Stimulated activated CD8-positive, alpha-beta memory T cell treated with anti-CD3 and anti-CD28 coated beads, Interleukin-4, amount 100 ng/mL, for 24 hours (primary cell): Measurements from ENCODE around the gene GRID2.
"Not testable (repeated sequence)": the region's sequence is repeated elsewhere in the genome, so short reads cannot be mapped to it uniquely, and the experiment has no call there.

Experiments
- DNase-seq: peaks from one replicate; pipeline ENCODE4 v3.0.0-alpha.2; 2020; ENCODE audit warnings: low read depth

GRID2 gene

GRCh38 chr4:93199492-93199891 is 895.7 kb downstream of the GRID2 start:
- DNase-seq = no peak

GRCh38 chr4:93201471-93202096 is 897.8 kb downstream of the GRID2 start:
- DNase-seq = no peak

DNA sequence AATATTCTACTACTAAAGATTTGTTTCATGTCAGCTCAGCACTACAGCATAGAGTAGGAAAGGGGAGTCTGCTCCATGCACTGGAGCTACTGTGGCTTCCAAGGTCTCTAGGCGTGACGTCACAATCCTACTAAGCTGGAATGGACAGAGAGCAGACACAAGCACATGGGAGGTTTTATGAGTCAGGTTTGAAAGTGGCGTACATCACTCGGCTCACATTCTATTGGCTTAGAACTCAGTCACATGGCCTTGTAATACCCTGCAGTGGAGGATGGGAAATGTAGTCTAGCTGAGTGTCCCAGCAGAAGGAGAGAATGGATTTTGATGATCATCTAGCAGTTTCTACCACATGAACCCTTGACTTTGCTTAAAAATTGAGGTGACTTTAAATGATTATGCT is 899.9 kb downstream of the GRID2 start:
- no peak for DNase-seq

DNA sequence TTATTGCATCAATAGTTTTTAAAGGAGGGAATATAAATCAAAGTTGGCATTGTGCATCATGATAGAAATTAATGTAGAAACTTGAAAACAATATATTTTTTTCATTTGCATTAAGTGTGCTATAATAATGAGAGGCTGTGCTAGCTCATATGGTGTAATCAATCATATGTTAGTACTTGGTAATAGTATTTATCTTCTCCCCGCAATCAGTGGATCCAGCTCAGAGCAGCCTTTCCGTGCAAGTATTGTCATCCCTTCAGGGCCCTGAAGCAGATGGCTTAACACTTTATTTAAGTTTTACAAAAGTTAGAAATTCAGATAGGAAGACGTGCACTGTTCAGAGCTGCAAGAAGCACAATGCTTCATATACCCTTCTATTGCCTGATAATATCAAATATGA is 908.5 kb downstream of the GRID2 start:
- DNase-seq = no peak

DNA sequence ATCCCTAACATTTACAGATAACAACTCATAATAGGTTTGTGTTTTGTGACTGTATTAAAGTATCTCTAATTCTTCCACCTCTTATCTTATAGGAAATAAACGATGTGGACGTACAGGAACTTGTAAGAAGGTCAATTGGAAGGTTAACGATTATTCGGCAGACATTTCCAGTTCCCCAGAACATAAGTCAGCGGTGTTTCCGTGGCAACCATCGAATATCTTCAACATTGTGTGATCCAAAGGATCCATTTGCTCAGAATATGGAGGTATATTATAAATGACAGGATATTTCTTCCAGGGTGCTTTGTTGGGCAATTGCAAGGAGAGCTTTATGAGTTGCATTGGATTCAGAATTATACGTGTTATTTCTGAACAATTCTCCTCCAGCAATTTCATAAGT is 912.9 kb downstream of the GRID2 start:
- DNase-seq = no peak

DNA sequence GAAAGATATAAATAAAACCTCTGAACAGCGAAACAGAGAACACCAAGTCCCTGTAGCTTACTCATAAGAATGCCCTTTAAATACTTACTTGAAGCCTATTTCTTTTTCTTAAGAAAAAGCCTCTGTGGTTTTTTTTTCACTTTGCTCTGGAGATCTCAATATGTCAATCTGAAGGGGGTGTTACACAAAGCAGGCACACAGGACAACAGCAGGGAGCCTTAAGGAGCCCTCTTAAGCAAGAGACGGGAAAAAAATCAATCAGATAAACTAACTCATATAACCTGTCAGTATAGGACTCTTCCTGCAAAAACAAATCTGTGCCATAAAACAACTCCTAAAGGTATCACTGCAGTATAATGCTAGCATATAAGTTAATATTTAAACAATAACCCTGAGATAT is 913.7 kb downstream of the GRID2 start:
- no peak for DNase-seq

DNA sequence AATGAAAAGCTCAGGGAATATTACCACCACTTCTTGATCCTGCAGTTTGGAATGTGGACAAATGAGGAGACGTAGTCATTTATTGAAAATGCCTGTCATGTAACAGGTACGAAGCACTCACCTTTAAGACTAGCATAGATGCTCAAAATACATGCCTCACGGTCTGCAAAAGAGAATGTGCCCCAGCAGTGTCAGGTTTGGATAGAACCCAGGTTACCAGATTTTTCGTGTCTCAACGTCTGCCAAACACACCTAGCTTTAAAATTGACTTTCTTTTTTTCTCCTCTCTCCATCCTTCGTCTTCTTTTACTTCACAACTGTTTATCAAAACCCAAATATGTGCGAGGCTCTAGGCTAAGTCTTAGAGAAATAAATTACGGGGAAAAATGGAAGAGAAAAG is 918.0 kb downstream of the GRID2 start:
- no peak for DNase-seq

DNA sequence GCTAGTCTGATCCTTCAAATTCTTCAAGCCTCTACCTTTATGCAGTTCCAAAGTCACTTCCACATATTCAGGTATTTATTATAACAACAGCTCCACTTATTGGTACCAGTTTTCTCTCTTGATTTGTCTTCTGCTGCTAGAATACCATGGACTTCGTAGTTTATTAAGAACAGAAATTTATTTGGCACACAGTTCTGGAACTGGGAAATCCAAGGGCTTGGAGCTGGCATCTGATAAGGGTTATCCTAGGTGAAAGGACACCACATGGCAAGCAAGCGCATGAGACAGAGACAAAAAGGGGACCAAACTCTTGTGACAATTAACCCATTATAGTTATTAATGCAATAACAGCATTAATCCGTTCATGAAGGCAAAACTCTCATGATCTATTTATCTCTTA is 924.3 kb downstream of the GRID2 start:
- DNase-seq = no peak

DNA sequence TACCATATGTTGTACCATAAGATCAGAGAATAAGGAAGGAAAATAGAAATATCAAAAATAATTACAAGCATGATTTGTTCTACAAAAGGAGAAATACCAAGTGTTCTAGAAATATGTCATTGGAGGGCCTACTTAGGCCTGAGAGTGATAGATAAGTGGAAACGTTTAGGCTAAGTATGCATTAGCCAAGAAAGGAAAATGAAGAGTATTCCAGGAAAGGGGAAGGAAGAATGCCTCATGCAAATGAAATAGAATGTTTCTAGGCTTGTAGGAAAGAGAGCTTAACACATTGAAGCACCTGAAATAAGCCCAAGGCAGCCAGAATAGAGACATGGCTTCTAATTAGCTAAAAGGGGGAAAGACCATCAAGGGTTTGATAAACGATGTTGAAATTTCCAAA is 929.1 kb downstream of the GRID2 start:
- no peak for DNase-seq

DNA sequence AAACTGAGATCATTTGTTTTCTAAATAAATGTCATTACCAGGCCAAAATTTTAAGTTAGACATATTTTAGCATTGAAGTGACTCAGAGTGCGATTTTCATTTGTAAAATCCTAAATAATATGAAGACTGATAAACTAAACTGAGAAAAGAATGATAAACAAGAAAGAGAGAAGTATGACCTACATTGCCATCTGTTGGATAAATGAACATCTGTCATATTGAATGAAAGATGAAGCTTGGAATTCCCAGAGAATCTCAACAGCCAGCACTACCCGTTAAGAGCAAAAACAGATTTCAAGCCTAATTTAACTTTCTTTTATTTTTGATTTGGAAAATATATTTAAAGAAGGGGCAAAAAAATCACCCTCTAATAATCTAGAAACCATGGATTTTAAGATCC is 933.8 kb downstream of the GRID2 start:
- DNase-seq = no peak

DNA sequence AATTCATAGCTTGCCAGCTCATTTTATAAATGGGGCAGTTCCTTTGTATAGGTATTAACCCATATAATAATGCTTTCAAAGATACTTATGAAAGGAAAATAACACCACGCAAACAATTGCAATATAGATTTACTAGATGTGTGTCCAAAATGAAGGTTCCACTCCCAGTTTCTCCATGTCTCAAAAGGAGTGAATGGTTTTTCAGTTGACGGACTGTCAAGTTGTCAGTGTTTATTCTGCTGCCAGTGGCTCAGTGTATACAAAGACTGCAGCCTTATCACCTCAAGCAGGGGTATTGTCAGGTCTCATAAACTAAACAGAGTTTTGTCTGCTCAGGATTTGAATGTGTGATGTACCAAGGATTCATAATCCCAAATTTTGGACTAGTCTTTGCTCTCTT is 939.5 kb downstream of the GRID2 start:
- DNase-seq = no peak

DNA sequence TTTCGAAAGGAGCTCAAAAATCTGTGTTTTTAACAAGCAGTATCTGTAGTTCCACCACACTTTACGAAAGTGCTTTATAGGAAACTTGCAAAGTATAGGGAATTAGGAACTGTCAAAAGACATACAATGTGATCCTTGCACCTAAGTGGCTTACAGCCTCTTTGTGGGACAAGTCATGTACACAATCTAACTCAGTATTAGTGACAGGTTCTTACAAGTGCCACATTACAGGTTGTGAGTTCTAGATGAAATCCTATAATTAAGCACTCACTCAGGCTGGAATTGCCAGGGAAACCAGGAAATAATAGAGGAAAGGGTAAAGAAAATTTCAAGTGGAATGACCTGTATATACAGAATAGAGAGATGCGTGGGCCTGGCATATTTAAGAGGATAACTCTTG is 957.4 kb downstream of the GRID2 start:
- DNase-seq = no peak

DNA sequence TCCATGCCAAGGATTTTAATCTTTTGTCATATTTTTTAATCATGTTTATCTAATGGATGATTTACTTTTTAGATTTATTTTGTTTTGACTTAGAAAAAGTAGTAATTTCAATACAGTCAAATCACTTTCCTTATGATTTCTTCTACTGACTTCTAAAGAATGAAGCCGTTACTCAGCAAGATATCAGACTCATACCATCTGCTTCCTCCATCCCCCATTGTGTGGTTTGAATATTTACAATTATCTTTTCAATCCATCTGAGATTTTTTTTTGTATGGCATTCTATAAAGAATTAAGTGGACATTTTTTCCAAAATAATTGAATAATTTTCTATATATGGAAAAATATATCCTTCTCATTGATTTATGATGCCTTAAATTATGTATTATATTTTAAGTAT is 959.4 kb downstream of the GRID2 start:
- no peak for DNase-seq

DNA sequence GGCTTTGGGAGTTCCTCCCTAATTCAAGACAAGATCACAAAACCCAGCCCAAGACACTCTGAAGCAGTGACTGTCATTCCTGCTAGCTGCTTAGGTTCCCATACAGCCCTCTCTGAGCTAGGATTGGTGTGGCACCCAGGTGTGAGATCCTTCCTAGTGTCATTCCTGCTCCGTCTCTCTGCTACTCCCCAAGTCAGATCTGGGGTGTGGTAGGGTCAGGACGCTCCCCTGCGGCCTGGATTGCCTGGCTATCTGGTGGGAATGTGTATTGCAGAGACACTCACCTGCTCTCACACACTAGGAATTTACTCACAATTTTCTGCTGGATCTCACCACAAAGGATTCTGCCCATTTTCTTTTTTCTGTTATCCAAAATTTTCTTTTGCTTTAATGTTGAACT is 964.0 kb downstream of the GRID2 start:
- no peak for DNase-seq

- no peak for DNase-seq
Observed at GRCh38 chr4:93285346-93285745, 981.6 kb downstream of the GRID2 start.

GRCh38 chr4:93289241-93289640 is 985.5 kb downstream of the GRID2 start:
- DNase-seq = no peak

DNA sequence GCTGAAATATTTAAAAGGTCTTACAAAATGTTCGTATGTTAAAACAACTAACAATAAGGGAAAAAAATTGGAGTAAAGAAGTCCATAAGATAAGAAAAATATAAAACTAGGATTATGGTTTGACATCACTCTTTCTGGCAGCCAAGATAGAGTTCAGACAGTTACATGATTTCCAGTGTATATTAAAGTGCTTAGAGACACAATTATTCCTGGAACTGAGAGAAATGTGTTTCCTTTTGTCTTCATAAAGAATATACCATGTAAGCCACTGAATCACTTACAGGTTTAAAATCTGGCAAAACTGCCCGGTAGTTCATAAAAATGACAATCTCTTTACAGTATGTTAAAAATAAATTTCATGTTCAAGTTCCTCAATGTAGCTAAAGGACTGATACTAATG is 986.1 kb downstream of the GRID2 start:
- DNase-seq = no peak

DNA sequence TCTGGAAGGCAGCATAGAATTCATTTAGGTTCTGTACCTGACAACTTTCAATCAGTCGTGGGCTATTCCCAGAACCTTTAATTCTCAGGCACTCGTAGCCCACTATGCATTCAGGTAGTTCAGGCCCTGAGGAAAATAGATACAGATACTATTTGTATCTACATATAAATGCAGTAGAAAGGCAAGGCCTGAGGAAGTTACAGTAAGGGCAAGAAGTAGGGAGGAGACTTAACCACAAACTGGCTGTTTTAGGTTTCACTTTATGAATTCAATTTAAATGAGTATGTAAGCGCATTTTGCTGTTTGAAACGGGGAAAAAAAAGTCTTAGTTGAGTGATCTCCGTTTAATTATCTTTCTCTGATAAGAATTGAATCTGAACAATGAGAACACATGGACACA is 995.4 kb downstream of the GRID2 start:
- no peak for DNase-seq

DNA sequence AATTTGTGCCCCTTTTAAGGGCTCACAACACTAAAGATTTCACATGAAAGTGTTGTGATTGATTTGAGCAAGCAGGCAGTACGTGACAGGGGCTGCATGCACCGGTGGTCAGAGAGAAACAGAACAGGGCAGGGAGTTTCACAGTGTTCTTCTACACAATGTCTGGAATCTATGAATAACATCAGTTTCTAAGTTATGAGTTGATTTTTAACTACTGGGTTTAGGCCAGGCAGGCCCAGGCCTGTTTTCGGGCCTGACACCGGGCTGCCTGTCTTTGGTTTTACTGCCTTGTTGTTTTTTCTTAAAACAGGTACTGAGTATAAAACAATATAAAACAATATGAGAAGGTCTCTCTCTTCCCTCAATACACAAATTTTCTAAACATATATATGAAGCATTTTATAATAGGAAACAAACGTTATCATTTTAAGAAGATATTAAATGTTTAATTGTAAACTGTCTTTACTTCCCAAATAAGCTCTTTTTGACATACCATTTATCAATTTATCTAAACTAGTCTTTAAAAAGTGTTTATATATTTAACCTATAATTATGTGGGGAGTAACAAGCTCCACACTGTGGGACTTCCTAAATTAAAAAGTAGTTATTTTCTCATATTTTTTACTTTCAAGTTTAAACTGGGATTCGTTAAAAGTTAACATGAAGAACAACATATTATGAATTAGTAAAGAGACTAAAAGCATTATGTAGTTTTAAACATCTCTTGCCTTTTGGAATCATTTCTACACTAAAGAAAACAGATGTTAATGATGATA is 997.2 kb downstream of the GRID2 start:
- not testable (repeated sequence) for DNase-seq

- no peak for DNase-seq
Observed at GRCh38 chr4:93302310-93302709, 998.5 kb downstream of the GRID2 start.

- DNase-seq = no peak
Observed at GRCh38 chr4:93303440-93303839, 999.7 kb downstream of the GRID2 start.

GRCh38 chr4:93312299-93312698 is 1008.5 kb downstream of the GRID2 start:
- DNase-seq = no peak

- DNase-seq = no peak
Observed at GRCh38 chr4:93313197-93313596, 1009.4 kb downstream of the GRID2 start.

DNA sequence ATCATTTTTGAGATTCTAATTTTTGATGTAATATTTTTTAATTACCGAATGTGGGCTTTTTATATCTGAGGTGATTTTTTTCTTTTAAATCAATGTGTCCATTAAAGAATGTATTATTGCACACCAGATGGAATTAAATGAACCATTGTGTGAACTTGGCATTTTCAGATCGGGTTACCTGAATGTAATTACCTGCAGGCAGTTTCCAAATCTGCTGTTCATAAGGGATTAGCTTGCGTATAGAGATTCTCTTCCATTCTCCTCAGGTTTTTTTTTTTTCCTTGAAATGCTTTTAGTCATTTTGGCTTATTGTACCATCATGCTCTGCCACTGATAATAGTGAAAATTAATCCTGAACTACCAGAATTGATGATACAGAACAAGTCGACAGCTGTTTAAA is 1013.3 kb downstream of the GRID2 start:
- no peak for DNase-seq
